ENCODE data around the gene PHC2. TPM values are rescaled to one million over a fixed set of nuclear protein-coding genes. Genes with fewer than 3 reads are reported as not detected.

Gene PHC2
- total RNA-seq, 1 donor from 2014 or later: 222 TPM

- peaks cover 14 to 29% of the 10 kb centered on the region in 2 donors for H3K36me3 ChIP-seq
- no peaks in the 10 kb centered on the region for H3K27me3 ChIP-seq
- peak in 1 of 2 donors; percentile 89 for DNase-seq (ENCODE audit: low spot score in 2 of 2)
- TF ChIP-seq, protein P1, sequence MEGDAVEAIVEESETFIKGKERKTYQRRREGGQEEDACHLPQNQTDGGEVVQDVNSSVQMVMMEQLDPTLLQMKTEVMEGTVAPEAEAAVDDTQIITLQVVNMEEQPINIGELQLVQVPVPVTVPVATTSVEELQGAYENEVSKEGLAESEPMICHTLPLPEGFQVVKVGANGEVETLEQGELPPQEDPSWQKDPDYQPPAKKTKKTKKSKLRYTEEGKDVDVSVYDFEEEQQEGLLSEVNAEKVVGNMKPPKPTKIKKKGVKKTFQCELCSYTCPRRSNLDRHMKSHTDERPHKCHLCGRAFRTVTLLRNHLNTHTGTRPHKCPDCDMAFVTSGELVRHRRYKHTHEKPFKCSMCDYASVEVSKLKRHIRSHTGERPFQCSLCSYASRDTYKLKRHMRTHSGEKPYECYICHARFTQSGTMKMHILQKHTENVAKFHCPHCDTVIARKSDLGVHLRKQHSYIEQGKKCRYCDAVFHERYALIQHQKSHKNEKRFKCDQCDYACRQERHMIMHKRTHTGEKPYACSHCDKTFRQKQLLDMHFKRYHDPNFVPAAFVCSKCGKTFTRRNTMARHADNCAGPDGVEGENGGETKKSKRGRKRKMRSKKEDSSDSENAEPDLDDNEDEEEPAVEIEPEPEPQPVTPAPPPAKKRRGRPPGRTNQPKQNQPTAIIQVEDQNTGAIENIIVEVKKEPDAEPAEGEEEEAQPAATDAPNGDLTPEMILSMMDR (IDR thresholded peaks at IDR 0.05): no peak
- intact Hi-C loops (cut with DNase I): loop anchor here (5.0 kb wide), 1 partner anchor 81 kb away; the partner anchor contains the start of gene ZNF362
- peak overlapping the region; percentile 91 to 100 for H3K27ac ChIP-seq
- peaks cover 58 to 97% of the 10 kb centered on the region in 2 donors for H3K4me1 ChIP-seq
- H3K4me3 ChIP-seq: peak overlapping the region; percentile 39 to 40
- H3K9me3 ChIP-seq: no peaks in the 10 kb centered on the region
Measured at GRCh38 chr1:33338440-33339211, 92.3 kb downstream of the PHC2 start.

- peak overlapping the region; percentile 91 to 100 for H3K27ac ChIP-seq
- peaks cover 59 to 96% of the 10 kb centered on the region in 2 donors for H3K4me1 ChIP-seq
- intact Hi-C loops (cut with DNase I): loop anchor here (5.0 kb wide), 1 partner anchor 81 kb away; the partner anchor contains the start of gene ZNF362
- H3K9me3 ChIP-seq: no peaks in the 10 kb centered on the region
- DNase-seq (ENCODE audit: low spot score in 2 of 2): no peak
- no peaks in the 10 kb centered on the region for H3K27me3 ChIP-seq
- H3K36me3 ChIP-seq: peaks cover 18 to 25% of the 10 kb centered on the region in 2 donors
- TF ChIP-seq, protein P1 (IDR thresholded peaks at IDR 0.05): no peak
- H3K4me3 ChIP-seq: peak overlapping the region; percentile 39 to 40
Measured at GRCh38 chr1:33338048-33338439, 92.9 kb downstream of the PHC2 start.

GRCh38 chr1:33337441-33337840 lies 93.5 kb downstream of the PHC2 start:
- intact Hi-C loops (cut with DNase I): loop anchor here (5.0 kb wide), 1 partner anchor 80 kb away; the partner anchor contains the start of gene ZNF362
- H3K36me3 ChIP-seq: peaks cover 17 to 25% of the 10 kb centered on the region in 2 donors
- H3K27ac ChIP-seq: peak overlapping the region; percentile 91 to 100
- TF ChIP-seq, protein P1 (IDR thresholded peaks at IDR 0.05): no peak
- no peaks in the 10 kb centered on the region for H3K9me3 ChIP-seq
- no peaks in the 10 kb centered on the region for H3K27me3 ChIP-seq
- DNase-seq (ENCODE audit: low spot score in 2 of 2): no peak
- no peak overlapping the region for H3K4me3 ChIP-seq
- H3K4me1 ChIP-seq: peaks cover 58 to 96% of the 10 kb centered on the region in 2 donors

DNA sequence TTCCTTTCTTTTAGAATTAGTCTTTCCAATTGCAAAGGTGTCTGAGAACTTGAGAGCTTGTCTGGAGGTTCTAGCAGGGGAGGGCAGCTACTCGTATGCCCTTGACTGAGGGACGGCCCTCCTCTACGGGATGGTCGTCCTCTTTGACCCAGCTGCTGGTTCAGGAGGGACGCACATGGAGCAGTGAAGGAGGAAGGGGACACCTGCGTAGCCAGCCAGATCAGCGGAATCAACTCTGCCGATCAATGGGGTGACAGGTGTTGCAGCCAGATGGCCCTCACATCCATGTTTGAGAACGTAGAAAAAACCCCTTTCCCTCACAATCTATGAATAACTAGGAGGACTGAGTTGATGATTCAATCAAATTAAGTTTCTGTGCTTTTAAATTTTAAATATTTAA lies 94.3 kb downstream of the PHC2 start:
- TF ChIP-seq, protein P1 (IDR thresholded peaks at IDR 0.05): no peak
- Histone ChIP-seq H3K4me1 (peaks cover 58 to 96% of the 10 kb centered on the region in 2 donors), H3K9me3 (no peaks in the 10 kb centered on the region), H3K36me3 (peaks cover 23 to 25% of the 10 kb centered on the region in 2 donors), H3K27me3 (no peaks in the 10 kb centered on the region), H3K27ac (peak overlapping the region; percentile 80 to 100), H3K4me3 (no peak overlapping the region)
- no peak for DNase-seq (ENCODE audit: low spot score in 2 of 2)
- intact Hi-C loops (cut with DNase I): loop anchor here (5.0 kb wide), 1 partner anchor 79 kb away; the partner anchor contains the start of gene ZNF362

GRCh38 chr1:33335020-33335419 lies 95.9 kb downstream of the PHC2 start:
- intact Hi-C loops (cut with DNase I): loop anchor here (5.0 kb wide), 1 partner anchor 78 kb away; the partner anchor contains the start of gene ZNF362
- Histone ChIP-seq H3K4me1 (peaks cover 47 to 83% of the 10 kb centered on the region in 2 donors), H3K36me3 (peaks cover 33 to 36% of the 10 kb centered on the region in 2 donors), H3K9me3 (no peaks in the 10 kb centered on the region), H3K4me3 (peak overlapping the region in 1 of 2 donors; percentile 44), H3K27me3 (no peaks in the 10 kb centered on the region), H3K27ac (peak overlapping the region; percentile 80)
- TF ChIP-seq, protein P1 (IDR thresholded peaks at IDR 0.05): no peak
- DNase-seq (ENCODE audit: low spot score in 2 of 2): peak in 1 of 2 donors; percentile 61

All from ascending aorta (tissue), 2 donors.